GM18868 (cell line): ENCODE measurements around the gene ZXDB.
"Not testable (repeated sequence)": the region's sequence is repeated elsewhere in the genome, so short reads cannot be mapped to it uniquely, and the experiment has no call there.

Experiments
- ATAC-seq: cut with Tn5 transposase; IDR thresholded peaks from one replicate; pipeline ENCODE4 v1.9.1; 2021; ENCODE audit warnings: mild to moderate bottlenecking, moderate library complexity; ENCODE audit not compliant: unreplicated experiment

Gene ZXDB

GRCh38 chrX:57591284-57592159, at the start of gene ZXDB:
ZXDB (plus strand) TSS chrX:57592011; CDS start chrX:57592049, 38 bp downstream.
- ATAC-seq = peak; percentile 58

DNA sequence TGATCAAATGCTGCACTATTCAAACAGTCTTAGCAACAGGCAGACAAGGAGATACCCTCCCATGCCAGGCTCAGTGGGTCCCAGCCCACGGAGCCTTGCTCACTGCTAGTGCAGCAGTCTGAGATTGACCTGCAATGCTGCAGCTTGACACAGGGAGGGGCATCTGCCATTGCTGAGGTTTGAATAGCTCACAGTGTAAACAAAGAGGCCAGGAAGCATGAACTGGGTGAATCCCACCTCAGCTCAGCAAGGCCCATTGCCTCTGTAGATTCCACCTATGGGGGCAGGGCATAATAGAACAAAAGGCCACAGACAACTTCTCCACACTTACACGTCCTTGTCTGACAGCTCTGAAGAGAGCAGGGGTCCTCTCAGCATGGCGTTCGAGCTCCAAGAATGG, 26.6 kb upstream of the ZXDB start:
- ATAC-seq = no peak

DNA sequence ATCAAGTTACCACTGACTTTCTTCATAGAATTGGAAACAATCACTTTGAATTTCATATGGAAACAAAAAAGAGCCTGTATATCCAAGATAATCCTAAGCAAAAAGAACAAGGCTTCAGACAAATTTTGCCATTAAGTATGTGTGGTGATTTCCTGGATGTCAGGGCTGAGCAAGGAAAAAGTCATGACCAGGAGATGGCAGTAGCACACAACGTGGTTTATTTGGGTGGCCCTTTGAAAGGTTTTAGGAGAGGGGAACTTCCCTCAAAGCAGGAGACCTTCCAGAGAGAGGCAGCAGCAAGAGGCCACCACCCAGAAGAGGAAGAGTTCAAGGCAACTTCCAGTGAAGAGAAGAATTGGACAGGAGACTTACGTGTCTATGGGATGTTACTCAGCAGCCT, 18.1 kb upstream of the ZXDB start:
- ATAC-seq = peak; percentile 82

- ATAC-seq = not testable (repeated sequence)
Measured at GRCh38 chrX:57582948-57583347, 8.9 kb upstream of the ZXDB start.

DNA sequence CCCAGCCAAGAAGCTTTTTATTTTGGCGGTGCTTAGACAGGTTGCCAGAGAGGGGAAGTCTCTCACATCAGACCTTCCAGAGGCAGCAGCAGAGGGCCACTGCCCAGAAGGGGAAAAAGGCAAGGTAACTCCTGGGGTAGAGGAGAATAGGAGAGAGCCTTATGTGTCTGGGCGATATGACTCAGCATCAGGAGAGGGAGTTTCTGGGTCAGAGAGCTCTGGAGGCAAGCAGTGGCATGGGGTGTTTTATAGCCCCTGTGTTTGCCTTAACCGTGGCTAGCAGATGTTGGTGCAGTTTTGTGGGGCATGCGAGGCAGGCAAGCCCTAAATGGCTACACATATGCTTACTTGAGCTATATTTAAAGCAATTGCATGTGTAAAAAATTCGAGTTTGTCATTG, 8.3 kb upstream of the ZXDB start:
- ATAC-seq = no peak

GRCh38 chrX:57586360-57586759, 5.5 kb upstream of the ZXDB start:
- ATAC-seq = no peak

- no peak for ATAC-seq
Measured at GRCh38 chrX:57587062-57587461, 4.7 kb upstream of the ZXDB start.

DNA sequence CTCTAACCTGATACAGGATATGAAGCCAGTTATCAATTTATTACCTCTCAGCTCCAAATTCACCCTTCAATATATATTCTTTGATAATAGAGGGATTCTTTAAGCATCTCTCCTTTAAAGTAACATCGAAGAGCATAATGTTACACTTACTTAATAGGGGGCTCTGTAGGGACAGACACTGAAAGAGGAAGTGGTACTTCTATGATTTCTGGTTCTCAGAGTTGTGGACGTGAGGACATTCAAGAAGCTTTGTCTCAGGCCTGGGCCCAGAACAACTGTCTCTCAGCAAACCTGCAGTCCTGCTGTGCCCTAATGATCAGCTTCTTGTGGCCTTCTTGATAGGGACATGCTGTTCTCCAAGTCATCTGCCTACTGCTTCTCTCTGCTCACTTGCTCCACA, 4.2 kb upstream of the ZXDB start:
- peak; percentile 40 for ATAC-seq

- ATAC-seq = peak; percentile 76
Measured at GRCh38 chrX:57592160-57592893, 516 bp downstream of the ZXDB start.

DNA sequence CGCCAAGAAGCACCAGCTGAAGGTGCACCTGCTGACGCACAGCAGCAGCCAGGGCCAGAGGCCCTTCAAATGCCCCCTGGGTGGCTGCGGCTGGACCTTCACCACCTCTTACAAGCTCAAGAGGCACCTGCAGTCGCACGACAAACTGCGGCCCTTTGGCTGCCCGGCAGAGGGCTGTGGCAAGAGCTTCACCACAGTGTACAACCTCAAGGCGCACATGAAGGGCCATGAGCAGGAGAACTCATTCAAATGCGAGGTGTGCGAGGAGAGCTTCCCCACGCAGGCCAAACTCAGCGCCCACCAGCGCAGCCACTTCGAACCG, 1.0 kb downstream of the ZXDB start:
- peak; percentile 4 for ATAC-seq

DNA sequence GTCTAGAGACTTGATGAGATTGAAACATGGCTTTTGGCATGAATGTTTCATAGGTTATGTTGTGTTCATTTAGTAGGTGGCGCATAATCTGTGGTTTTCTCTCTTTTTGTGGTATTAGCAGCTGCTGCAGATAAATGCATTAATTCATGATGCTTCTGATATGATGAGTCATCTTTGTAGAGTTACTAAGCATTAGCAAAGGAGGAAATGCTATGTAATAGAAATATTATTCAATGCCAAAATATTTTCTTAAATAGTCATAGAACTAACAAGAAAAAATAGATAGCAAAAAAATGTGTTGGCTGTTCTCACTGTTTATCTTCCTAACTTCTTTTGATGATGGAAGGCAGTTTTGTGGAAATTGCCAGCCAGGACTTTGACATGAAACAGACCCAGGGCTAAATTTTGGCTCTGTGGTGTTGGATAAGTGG, 3.6 kb downstream of the ZXDB start:
- no peak for ATAC-seq

DNA sequence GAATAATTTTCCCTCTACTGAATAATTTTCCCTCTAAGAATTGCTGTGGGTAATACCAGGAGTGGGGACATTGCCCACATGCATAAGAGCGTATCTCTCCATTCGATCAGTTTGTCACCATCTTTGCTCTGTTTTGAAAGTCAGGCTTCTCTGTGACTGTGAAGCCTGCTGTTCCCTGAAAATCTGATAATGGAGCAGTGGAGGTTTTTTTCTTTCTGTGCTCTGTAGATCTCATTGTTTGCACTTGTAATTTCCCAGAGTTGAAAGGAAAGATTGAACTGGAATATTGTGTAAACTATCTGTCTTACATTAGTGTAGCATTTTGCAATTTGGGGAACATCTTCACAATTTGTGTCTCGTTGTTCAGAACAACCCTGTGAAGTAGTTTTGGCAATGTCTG, 4.3 kb downstream of the ZXDB start:
- ATAC-seq = no peak

GRCh38 chrX:57596516-57596915, 4.7 kb downstream of the ZXDB start:
- ATAC-seq = no peak

GRCh38 chrX:57607295-57608187, 15.7 kb downstream of the ZXDB start:
- ATAC-seq = no peak

- not testable (repeated sequence) for ATAC-seq
Measured at GRCh38 chrX:57613351-57613750, 21.5 kb downstream of the ZXDB start.

- not testable (repeated sequence) for ATAC-seq
Measured at GRCh38 chrX:57629438-57629837, 37.6 kb downstream of the ZXDB start.

DNA sequence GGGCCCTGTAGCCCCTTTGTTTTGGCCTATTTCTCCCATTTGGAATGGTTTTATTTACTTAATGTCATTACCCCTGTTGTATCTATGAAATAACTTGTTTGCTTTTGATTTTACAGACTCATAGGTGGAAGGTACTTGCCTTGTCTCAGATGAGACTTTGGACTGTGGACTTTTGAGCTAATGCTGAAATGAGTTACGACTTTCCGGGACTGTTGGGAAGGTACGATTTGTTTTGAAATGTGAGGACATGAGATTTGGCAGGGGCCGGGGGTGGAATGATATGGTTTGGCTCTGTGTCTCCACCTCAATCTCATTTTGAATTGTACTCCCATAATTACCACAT, 48.8 kb downstream of the ZXDB start:
- no peak for ATAC-seq

GRCh38 chrX:57641338-57641737, 49.5 kb downstream of the ZXDB start:
- no peak for ATAC-seq

- ATAC-seq = no peak
Measured at GRCh38 chrX:57643698-57644097, 51.9 kb downstream of the ZXDB start.

DNA sequence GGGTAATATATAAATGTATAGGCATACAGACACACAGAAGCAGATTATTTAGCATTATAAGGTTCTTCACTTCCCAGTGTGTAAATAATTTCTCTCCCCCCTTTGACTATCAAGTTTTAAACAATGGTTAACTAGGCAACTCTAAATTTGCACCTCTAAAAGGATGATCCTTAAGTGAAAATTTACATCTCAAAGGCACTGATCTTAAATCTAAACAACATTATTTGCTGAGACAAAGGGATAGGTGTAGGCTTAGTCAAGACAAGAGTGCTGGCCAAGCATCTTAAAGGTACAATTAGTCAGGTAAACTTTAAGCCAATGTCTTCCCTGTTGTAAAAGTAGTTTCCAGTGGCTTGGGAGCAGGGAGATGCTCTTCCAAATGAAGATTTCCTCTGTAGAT, 55.2 kb downstream of the ZXDB start:
- ATAC-seq = no peak
